ENCODE measurements around the gene CCNG2.

The CCNG2 gene

GRCh38 chr4:77132652-77133312 lies 24.2 kb upstream of the CCNG2 start:
- no peak for TF ChIP-seq GATA2 (IDR thresholded peaks at IDR 0.05; ENCODE audit: low read depth, low read length)
- no peak for TF ChIP-seq GATA3 (IDR thresholded peaks at IDR 0.05; ENCODE audit: low read depth, low read length)

- no peak for TF ChIP-seq GATA2 (IDR thresholded peaks at IDR 0.05; ENCODE audit: low read depth, low read length)
- TF ChIP-seq GATA3 (IDR thresholded peaks at IDR 0.05; ENCODE audit: low read depth, low read length) = no peak
Measured at GRCh38 chr4:77141964-77142645, 14.9 kb upstream of the CCNG2 start.

- TF ChIP-seq GATA2 (IDR thresholded peaks at IDR 0.05; ENCODE audit: low read depth, low read length) = no peak
- TF ChIP-seq GATA3 (IDR thresholded peaks at IDR 0.05; ENCODE audit: low read depth, low read length) = no peak
Measured at GRCh38 chr4:77142646-77143028, 14.4 kb upstream of the CCNG2 start.

GRCh38 chr4:77143091-77143490 lies 13.9 kb upstream of the CCNG2 start:
- TF ChIP-seq GATA3 (IDR thresholded peaks at IDR 0.05; ENCODE audit: low read depth, low read length) (no peak), GATA2 (IDR thresholded peaks at IDR 0.05; ENCODE audit: low read depth, low read length) (no peak)

- TF ChIP-seq GATA3 (IDR thresholded peaks at IDR 0.05; ENCODE audit: low read depth, low read length) (no peak), GATA2 (IDR thresholded peaks at IDR 0.05; ENCODE audit: low read depth, low read length) (no peak)
Measured at GRCh38 chr4:77145842-77146185, 11.2 kb upstream of the CCNG2 start.

GRCh38 chr4:77146186-77147078 lies 10.6 kb upstream of the CCNG2 start:
- TF ChIP-seq GATA3 (IDR thresholded peaks at IDR 0.05; ENCODE audit: low read depth, low read length) (no peak), GATA2 (IDR thresholded peaks at IDR 0.05; ENCODE audit: low read depth, low read length) (no peak)

- no peak for TF ChIP-seq GATA3 (IDR thresholded peaks at IDR 0.05; ENCODE audit: low read depth, low read length)
- no peak for TF ChIP-seq GATA2 (IDR thresholded peaks at IDR 0.05; ENCODE audit: low read depth, low read length)
Measured at GRCh38 chr4:77147079-77147782, 9.8 kb upstream of the CCNG2 start.

GRCh38 chr4:77148078-77148477 lies 8.9 kb upstream of the CCNG2 start:
- TF ChIP-seq GATA2 (IDR thresholded peaks at IDR 0.05; ENCODE audit: low read depth, low read length) (no peak), GATA3 (IDR thresholded peaks at IDR 0.05; ENCODE audit: low read depth, low read length) (no peak)

- TF ChIP-seq GATA3 (IDR thresholded peaks at IDR 0.05; ENCODE audit: low read depth, low read length) (no peak), GATA2 (IDR thresholded peaks at IDR 0.05; ENCODE audit: low read depth, low read length) (no peak)
Measured at GRCh38 chr4:77149789-77150188, 7.2 kb upstream of the CCNG2 start.

GRCh38 chr4:77151241-77151640 lies 5.8 kb upstream of the CCNG2 start:
- TF ChIP-seq GATA3 (IDR thresholded peaks at IDR 0.05; ENCODE audit: low read depth, low read length) = no peak
- no peak for TF ChIP-seq GATA2 (IDR thresholded peaks at IDR 0.05; ENCODE audit: low read depth, low read length)

GRCh38 chr4:77152421-77152820 lies 4.6 kb upstream of the CCNG2 start:
- no peak for TF ChIP-seq GATA3 (IDR thresholded peaks at IDR 0.05; ENCODE audit: low read depth, low read length)
- no peak for TF ChIP-seq GATA2 (IDR thresholded peaks at IDR 0.05; ENCODE audit: low read depth, low read length)

- TF ChIP-seq GATA2 (IDR thresholded peaks at IDR 0.05; ENCODE audit: low read depth, low read length) = no peak
- no peak for TF ChIP-seq GATA3 (IDR thresholded peaks at IDR 0.05; ENCODE audit: low read depth, low read length)
Measured at GRCh38 chr4:77153006-77153405, 4.0 kb upstream of the CCNG2 start.

- no peak for TF ChIP-seq GATA3 (IDR thresholded peaks at IDR 0.05; ENCODE audit: low read depth, low read length)
- no peak for TF ChIP-seq GATA2 (IDR thresholded peaks at IDR 0.05; ENCODE audit: low read depth, low read length)
Measured at GRCh38 chr4:77154065-77154464, 2.9 kb upstream of the CCNG2 start.

All from SH-SY5Y (cell line).